Fibroblast of skin of back (primary cell): ENCODE data around the gene LMCD1.

Experiments
- DNase-seq: peaks from one replicate; pipeline ENCODE4 v3.0.0-alpha.2; 2013

LMCD1 gene

GRCh38 chr3:8623741-8624140, 122.1 kb downstream of the LMCD1 start:
- no peak for DNase-seq
